Smooth muscle cell (in vitro differentiated cells): Measurements from ENCODE around the gene FUBP1. TPM values are rescaled to one million over a fixed set of nuclear protein-coding genes. Genes with fewer than 3 reads are reported as not detected.
"Not testable (repeated sequence)": the region's sequence is repeated elsewhere in the genome, so short reads cannot be mapped to it uniquely, and the experiment has no call there.

Experiments used
- DNase-seq: peaks from one replicate; lab custom pipeline; 2025; ENCODE audit not compliant: unreplicated experiment; lab: John Stamatoyannopoulos, UW
- H2AFZ ChIP-seq: fragments of 200-600 bp; sonication (generic); 2 replicates; pipeline ENCODE4 v1.6.0; 2016; ENCODE audit warnings: antibody characterized with exemption, low read depth, mild to moderate bottlenecking
- H3F3A ChIP-seq: fragments of 200-600 bp; sonication (generic); 2 replicates; pipeline ENCODE4 v1.6.0; 2017; ENCODE audit warnings: antibody characterized with exemption, low read depth
- H3K27ac ChIP-seq: fragments of 200-600 bp; sonication (generic); 2 replicates; pipeline ENCODE4 v1.5.1; 2016; ENCODE audit warnings: low read depth, mild to moderate bottlenecking
- H3K27me3 ChIP-seq: fragments of 200-600 bp; sonication (generic); 2 replicates; pipeline ENCODE4 v1.6.1; 2016; ENCODE audit warnings: low read depth, mild to moderate bottlenecking
- H3K36me3 ChIP-seq: fragments of 200-600 bp; sonication (generic); 2 replicates; pipeline ENCODE4 v1.5.1; 2016; ENCODE audit warnings: low read depth
- H3K4me1 ChIP-seq: fragments of 200-600 bp; sonication (generic); 2 replicates; pipeline ENCODE4 v1.5.1; 2016; ENCODE audit warnings: low read depth
- H3K4me2 ChIP-seq: fragments of 200-600 bp; sonication (generic); 2 replicates; pipeline ENCODE4 v1.6.0; 2016; ENCODE audit warnings: mild to moderate bottlenecking
- H3K4me3 ChIP-seq: fragments of 200-600 bp; sonication (generic); 2 replicates; pipeline ENCODE4 v1.5.1; 2016; ENCODE audit warnings: mild to moderate bottlenecking
- H3K79me2 ChIP-seq: fragments of 200-600 bp; sonication (generic); 2 replicates; pipeline ENCODE4 v1.6.0; 2016; ENCODE audit warnings: low read depth, mild to moderate bottlenecking
- H3K9ac ChIP-seq: fragments of 200-600 bp; sonication (generic); 2 replicates; pipeline ENCODE4 v1.6.0; 2016; ENCODE audit warnings: low read depth
- H3K9me3 ChIP-seq: fragments of 200-600 bp; sonication (generic); replicated peaks from 2 replicates; pipeline ENCODE4 v1.5.1; 2016; ENCODE audit warnings: low read depth
- H4K20me1 ChIP-seq: fragments of 200-600 bp; sonication (generic); 2 replicates; pipeline ENCODE4 v1.6.0; 2016; ENCODE audit warnings: low read depth
- CTCF ChIP-seq: fragments of 200-600 bp; sonication (generic); IDR thresholded peaks from 2 replicates; pipeline ENCODE4 v1.5.1; 2017; ENCODE audit warnings: borderline replicate concordance, mild to moderate bottlenecking, antibody characterized with exemption; ENCODE audit not compliant: insufficient read depth, poor library complexity, severe bottlenecking
- WGBS: methylation state at CpG from one replicate; pipeline ENCODE4 v1.1.7; 2016; ENCODE audit warnings: low lambda C conversion rate; 5-methylcytosine and 5-hydroxymethylcytosine counted together
- polyA plus RNA-seq: library from polyadenylated mRNA; unstranded; fragments of >200 nt; fragmentation: Nextera tagmentation; extraction: Ambion mirVana; gene quantifications from 2 replicates; pipeline ENCODE4 v1.2.1, GENCODE V29; 2016
- total RNA-seq: library from RNA; depleted of rRNA; stranded (reverse); fragments of >200 nt; gene quantifications from 2 replicates; pipeline ENCODE4 v1.2.3, GENCODE V29; 2014

FUBP1 gene
- total and polyA plus RNA-seq, 2 experiments from 2014 or later = 50.5 to 144 TPM

DNA sequence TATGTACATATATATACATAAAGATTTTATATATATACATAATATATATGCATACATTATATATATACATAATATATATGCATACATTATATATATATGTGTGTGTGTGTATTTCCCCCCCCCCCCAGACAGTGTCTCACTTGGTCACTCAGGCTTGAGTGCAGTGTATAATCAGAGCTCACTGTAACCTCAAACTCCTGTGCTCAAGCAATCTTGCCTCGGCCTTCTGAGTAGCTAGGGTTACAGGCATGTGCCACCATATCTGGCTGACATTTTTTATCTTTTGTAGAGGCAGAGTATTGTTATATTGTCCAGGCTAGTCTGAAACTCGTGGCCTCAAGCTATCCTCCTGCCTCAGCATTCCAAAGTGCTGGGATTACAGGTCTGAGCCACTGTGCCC is 9.0 kb upstream of the FUBP1 start:
- Histone ChIP-seq H3K9ac (no peak overlapping the region), H2AFZ (no peak overlapping the region), H3K4me2 (no peak overlapping the region), H3K36me3 (no peaks in the 10 kb centered on the region), H3F3A (no peaks in the 10 kb centered on the region), H3K27ac (no peak overlapping the region), H3K27me3 (no peaks in the 10 kb centered on the region), H3K4me1 (peaks cover 17% of the 10 kb centered on the region), H3K9me3 (no peaks in the 10 kb centered on the region), H4K20me1 (peaks cover 49% of the 10 kb centered on the region), H3K79me2 (peaks cover 58% of the 10 kb centered on the region), H3K4me3 (no peak overlapping the region)
- no peak for TF ChIP-seq CTCF
- no peak for DNase-seq
- 80% methylated on average over 2 of the region's 2 CpGs for WGBS

DNA sequence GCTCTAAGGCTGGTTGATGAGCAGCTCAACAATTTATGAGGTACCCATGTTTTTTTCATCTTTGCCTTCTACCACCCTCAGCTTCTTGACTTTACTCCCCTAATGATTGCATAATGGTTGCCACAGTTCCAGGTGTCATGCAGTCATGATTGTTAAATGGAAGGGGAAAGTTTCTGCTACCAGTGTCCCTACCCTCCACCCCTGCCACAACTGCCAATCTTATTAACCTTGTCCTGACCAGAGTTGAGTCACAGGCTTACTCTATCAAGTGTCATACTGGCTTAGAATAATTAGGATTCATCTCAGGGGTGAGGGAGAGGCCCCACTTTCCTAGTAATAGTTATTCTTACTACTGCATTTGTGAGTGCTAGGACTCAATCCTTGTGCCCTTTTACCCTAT is 7.9 kb upstream of the FUBP1 start:
- Histone ChIP-seq H4K20me1 (peaks cover 48% of the 10 kb centered on the region), H3K9me3 (no peaks in the 10 kb centered on the region), H3K27me3 (no peaks in the 10 kb centered on the region)

DNA sequence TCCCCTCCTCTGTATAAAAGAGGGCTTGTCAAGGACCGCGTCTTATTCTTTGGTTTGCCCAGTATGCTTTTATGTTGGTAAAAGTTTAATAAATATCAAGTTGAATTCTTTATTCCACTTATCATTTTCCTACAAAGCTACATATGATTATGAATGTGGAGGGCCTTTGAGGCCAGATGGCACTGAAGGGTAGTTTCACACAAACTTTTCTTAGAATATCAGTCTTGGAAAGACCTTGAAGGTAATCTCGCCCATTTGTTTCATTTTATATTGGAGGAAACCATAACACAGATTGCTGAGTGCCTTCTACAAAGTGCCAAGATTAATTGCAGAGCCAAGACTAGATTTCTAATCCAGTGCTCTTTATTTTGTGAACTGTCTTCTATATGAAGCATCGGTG is 5.8 kb upstream of the FUBP1 start:
- no peak for TF ChIP-seq CTCF
- Histone ChIP-seq H3K4me3 (no peak overlapping the region), H3K9me3 (no peaks in the 10 kb centered on the region), H3K4me2 (no peak overlapping the region), H3K4me1 (peaks cover 27% of the 10 kb centered on the region), H3F3A (no peaks in the 10 kb centered on the region), H3K79me2 (peaks cover 73% of the 10 kb centered on the region), H4K20me1 (peaks cover 33% of the 10 kb centered on the region), H3K27ac (no peak overlapping the region), H3K9ac (no peak overlapping the region), H3K27me3 (no peaks in the 10 kb centered on the region), H2AFZ (no peak overlapping the region), H3K36me3 (no peaks in the 10 kb centered on the region)
- no peak for DNase-seq
- 98% methylated on average over 4 of the region's 4 CpGs for WGBS

More for the DNA sequence above, 7.9 kb upstream of the FUBP1 start:
- TF ChIP-seq CTCF = no peak
- H3K9ac ChIP-seq = no peak overlapping the region
- DNase-seq = no peak
- H3K79me2 ChIP-seq = peaks cover 64% of the 10 kb centered on the region
- H3F3A ChIP-seq = no peaks in the 10 kb centered on the region
- peaks cover 17% of the 10 kb centered on the region for H3K4me1 ChIP-seq
- H3K4me2 ChIP-seq = no peak overlapping the region
- no peak overlapping the region for H3K27ac ChIP-seq
- no peak overlapping the region for H2AFZ ChIP-seq
- H3K4me3 ChIP-seq = no peak overlapping the region
- H3K36me3 ChIP-seq = no peaks in the 10 kb centered on the region

GRCh38 chr1:77983997-77984355 is 5.1 kb upstream of the FUBP1 start:
- no peak for DNase-seq
- Histone ChIP-seq H3K27ac (no peak overlapping the region), H3K9me3 (no peaks in the 10 kb centered on the region), H3K36me3 (no peaks in the 10 kb centered on the region), H3F3A (no peaks in the 10 kb centered on the region), H2AFZ (no peak overlapping the region), H4K20me1 (peaks cover 26% of the 10 kb centered on the region), H3K4me3 (no peak overlapping the region), H3K4me2 (no peak overlapping the region), H3K4me1 (peaks cover 27% of the 10 kb centered on the region), H3K79me2 (peaks cover 67% of the 10 kb centered on the region), H3K9ac (no peak overlapping the region), H3K27me3 (no peaks in the 10 kb centered on the region)
- no peak for TF ChIP-seq CTCF

DNA sequence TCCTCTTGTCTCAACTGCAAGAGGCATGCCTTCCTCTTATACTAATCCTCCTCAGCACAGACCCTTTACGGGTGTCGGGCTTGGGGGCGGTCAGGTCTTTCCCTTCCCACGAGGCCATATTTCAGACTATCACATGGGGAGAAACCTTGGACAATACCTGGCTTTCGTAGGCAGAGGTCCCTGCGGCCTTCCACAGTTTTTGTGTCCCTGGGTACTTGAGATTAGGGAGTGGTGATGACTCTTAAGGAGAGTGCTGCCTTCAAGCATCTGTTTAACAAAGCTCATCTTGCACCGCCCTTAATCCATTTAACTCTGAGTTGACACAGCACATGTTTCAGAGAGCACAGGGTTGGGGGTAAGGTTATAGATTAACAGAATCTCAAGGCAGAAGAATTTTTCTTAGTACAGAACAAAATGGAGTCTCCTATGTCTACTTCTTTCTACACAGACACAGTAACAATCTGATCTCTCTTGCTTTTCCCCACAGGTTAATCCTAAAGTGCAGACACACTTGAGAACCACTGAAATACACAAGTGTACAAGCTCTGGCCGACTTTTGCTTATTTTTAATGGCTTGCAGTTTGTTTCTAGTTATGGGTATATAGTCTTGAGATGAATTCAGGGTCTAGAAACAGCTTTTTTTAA is 4.6 kb upstream of the FUBP1 start:
- Histone ChIP-seq H4K20me1 (peaks cover 22% of the 10 kb centered on the region), H3K79me2 (peaks cover 67% of the 10 kb centered on the region), H3K4me1 (peaks cover 27% of the 10 kb centered on the region)
- H3K9me3 ChIP-seq, H3F3A ChIP-seq, H3K27ac ChIP-seq, H3K4me2 ChIP-seq, H2AFZ ChIP-seq, DNase-seq, H3K9ac ChIP-seq, H3K4me3 ChIP-seq, H3K36me3 ChIP-seq, H3K27me3 ChIP-seq: not testable (repeated sequence)
- 76% methylated on average over 8 of the region's 8 CpGs for WGBS
